MM.1S (cell line): ENCODE measurements around the gene CSNK2A3.

Experiments used
- DNase-seq: peaks from one replicate; pipeline ENCODE4 v3.0.0-alpha.2; 2015
- H2AFZ ChIP-seq: fragments of 300-600 bp; sonication (generic); 2 replicates; pipeline ENCODE4 v1.6.0; 2016; ENCODE audit warnings: antibody characterized with exemption, low read length
- H3F3A ChIP-seq: fragments of 300-600 bp; sonication (generic); 2 replicates; pipeline ENCODE4 v1.6.1; 2016; ENCODE audit warnings: mild to moderate bottlenecking, antibody characterized with exemption, low read length, moderate library complexity, mixed read lengths; ENCODE audit not compliant: insufficient read depth
- H3K27ac ChIP-seq: fragments of 300-600 bp; sonication (generic); 2 replicates; pipeline ENCODE4 v1.5.1; 2016; ENCODE audit warnings: mild to moderate bottlenecking, low read length
- H3K27me3 ChIP-seq: fragments of 300-600 bp; sonication (generic); replicated peaks from 2 replicates; pipeline ENCODE4 v1.6.0; 2016; ENCODE audit warnings: low read length; ENCODE audit not compliant: insufficient read depth
- H3K36me3 ChIP-seq: fragments of 300-600 bp; sonication (generic); replicated peaks from 2 replicates; pipeline ENCODE4 v1.6.1; 2016; ENCODE audit warnings: mild to moderate bottlenecking, low read length, mixed read lengths; ENCODE audit not compliant: insufficient read depth
- H3K4me1 ChIP-seq: fragments of 300-600 bp; sonication (generic); 2 replicates; pipeline ENCODE4 v1.6.1; 2016; ENCODE audit warnings: low read length, mixed read lengths
- H3K4me2 ChIP-seq: fragments of 300-600 bp; sonication (generic); 2 replicates; pipeline ENCODE4 v1.6.0; 2016; ENCODE audit warnings: low read depth, low read length
- H3K4me3 ChIP-seq: fragments of 300-600 bp; sonication (generic); 2 replicates; pipeline ENCODE4 v1.5.1; 2016; ENCODE audit warnings: low read length, mixed read lengths
- H3K79me2 ChIP-seq: fragments of 300-600 bp; sonication (generic); 2 replicates; pipeline ENCODE4 v1.6.1; 2016; ENCODE audit warnings: mixed run types, low read length, mixed read lengths
- H3K9ac ChIP-seq: fragments of 300-600 bp; sonication (generic); 2 replicates; pipeline ENCODE4 v1.6.1; 2016; ENCODE audit warnings: low read length, mixed read lengths
- H3K9me2 ChIP-seq: fragments of 300-600 bp; sonication (generic); replicated peaks from 2 replicates; pipeline ENCODE4 v1.6.1; 2016; ENCODE audit warnings: mild to moderate bottlenecking, low read length, mixed read lengths; ENCODE audit not compliant: insufficient read depth
- H3K9me3 ChIP-seq: fragments of 300-600 bp; sonication (generic); replicated peaks from 2 replicates; pipeline ENCODE4 v1.6.1; 2016; ENCODE audit warnings: mild to moderate bottlenecking, low read length, mixed read lengths; ENCODE audit not compliant: insufficient read depth
- H4K20me1 ChIP-seq: fragments of 300-600 bp; sonication (generic); 2 replicates; pipeline ENCODE4 v1.6.1; 2016; ENCODE audit warnings: mild to moderate bottlenecking, low read length, moderate library complexity, mixed read lengths; ENCODE audit not compliant: insufficient read depth
- EZH2 ChIP-seq: fragments of 300-600 bp; sonication (generic); optimal IDR thresholded peaks from 2 replicates; pipeline ENCODE3; 2017; ENCODE audit warnings: low read depth, mild to moderate bottlenecking, antibody characterized with exemption, low read length, mixed read lengths
- EZH2phosphoT487 ChIP-seq: fragments of 300-600 bp; sonication (generic); IDR thresholded peaks from 2 replicates; pipeline ENCODE4 v1.6.1; 2018; ENCODE audit warnings: antibody characterized with exemption, low read length
- TF ChIP-seq, protein P1 (sequence below): fragments of 300-600 bp; sonication (generic); IDR thresholded peaks from 2 replicates; pipeline ENCODE4 v1.5.1; 2016; ENCODE audit warnings: antibody characterized with exemption, low read length, mixed read lengths

CSNK2A3 gene

GRCh38 chr11:11370962-11371303 lies 17.9 kb upstream of the CSNK2A3 start:
- no peak overlapping the region for H3K9ac ChIP-seq
- no peaks in the 10 kb centered on the region for H3K27me3 ChIP-seq
- no peak overlapping the region for H3K4me2 ChIP-seq
- H4K20me1 ChIP-seq = no peaks in the 10 kb centered on the region
- no peaks in the 10 kb centered on the region for H3K9me3 ChIP-seq
- no peak overlapping the region for H3K27ac ChIP-seq
- no peaks in the 10 kb centered on the region for H3K4me1 ChIP-seq
- H3K4me3 ChIP-seq = no peak overlapping the region
- no peaks in the 10 kb centered on the region for H3F3A ChIP-seq
- no peaks in the 10 kb centered on the region for H3K9me2 ChIP-seq
- no peaks in the 10 kb centered on the region for H3K79me2 ChIP-seq
- DNase-seq = no peak
- H3K36me3 ChIP-seq = no peaks in the 10 kb centered on the region
- H2AFZ ChIP-seq = no peak overlapping the region
- TF ChIP-seq EZH2 (no peak), EZH2phosphoT487 (no peak)
- TF ChIP-seq, protein P1, sequence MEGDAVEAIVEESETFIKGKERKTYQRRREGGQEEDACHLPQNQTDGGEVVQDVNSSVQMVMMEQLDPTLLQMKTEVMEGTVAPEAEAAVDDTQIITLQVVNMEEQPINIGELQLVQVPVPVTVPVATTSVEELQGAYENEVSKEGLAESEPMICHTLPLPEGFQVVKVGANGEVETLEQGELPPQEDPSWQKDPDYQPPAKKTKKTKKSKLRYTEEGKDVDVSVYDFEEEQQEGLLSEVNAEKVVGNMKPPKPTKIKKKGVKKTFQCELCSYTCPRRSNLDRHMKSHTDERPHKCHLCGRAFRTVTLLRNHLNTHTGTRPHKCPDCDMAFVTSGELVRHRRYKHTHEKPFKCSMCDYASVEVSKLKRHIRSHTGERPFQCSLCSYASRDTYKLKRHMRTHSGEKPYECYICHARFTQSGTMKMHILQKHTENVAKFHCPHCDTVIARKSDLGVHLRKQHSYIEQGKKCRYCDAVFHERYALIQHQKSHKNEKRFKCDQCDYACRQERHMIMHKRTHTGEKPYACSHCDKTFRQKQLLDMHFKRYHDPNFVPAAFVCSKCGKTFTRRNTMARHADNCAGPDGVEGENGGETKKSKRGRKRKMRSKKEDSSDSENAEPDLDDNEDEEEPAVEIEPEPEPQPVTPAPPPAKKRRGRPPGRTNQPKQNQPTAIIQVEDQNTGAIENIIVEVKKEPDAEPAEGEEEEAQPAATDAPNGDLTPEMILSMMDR = no peak

DNA sequence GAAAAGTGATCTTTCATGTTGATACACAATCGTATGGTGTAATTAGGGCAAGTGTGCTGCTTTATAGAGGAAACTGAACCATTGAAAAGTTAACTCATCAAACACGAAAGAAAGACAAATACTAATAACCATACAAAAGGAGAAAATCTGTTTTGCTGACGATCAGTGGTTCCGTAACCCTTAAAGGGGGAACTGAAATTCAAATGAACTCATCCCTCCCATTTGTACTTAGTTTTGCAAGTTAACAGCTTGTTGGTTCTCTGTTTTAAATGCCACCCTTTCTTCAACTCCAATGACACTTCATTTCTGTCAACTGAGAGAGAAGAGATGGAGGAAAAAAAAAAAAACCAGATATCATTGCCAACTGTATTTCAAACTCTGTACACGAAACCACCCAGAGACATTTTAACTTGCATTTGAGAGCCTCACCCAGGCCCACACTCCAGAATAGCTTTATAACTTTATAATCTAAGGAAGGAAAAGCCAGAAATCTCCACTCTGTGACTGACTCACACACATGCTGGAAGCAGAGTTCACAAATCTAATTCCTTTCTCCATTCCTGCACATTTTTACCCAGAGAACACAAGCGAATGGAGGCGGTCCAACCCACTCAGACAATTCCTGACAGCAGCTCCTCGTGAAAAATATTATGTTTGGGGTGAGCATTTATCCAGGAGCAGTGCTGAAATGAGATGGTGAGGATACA lies 17.4 kb upstream of the CSNK2A3 start:
- Histone ChIP-seq H3K36me3 (no peaks in the 10 kb centered on the region), H2AFZ (no peak overlapping the region), H3K9ac (no peak overlapping the region), H3K4me1 (no peaks in the 10 kb centered on the region), H3K4me2 (no peak overlapping the region), H3K79me2 (no peaks in the 10 kb centered on the region), H3K4me3 (no peak overlapping the region), H3K27ac (no peak overlapping the region), H3K9me2 (no peaks in the 10 kb centered on the region), H4K20me1 (no peaks in the 10 kb centered on the region), H3K9me3 (no peaks in the 10 kb centered on the region), H3K27me3 (no peaks in the 10 kb centered on the region), H3F3A (no peaks in the 10 kb centered on the region)
- DNase-seq = no peak
- no peak for TF ChIP-seq EZH2phosphoT487
- TF ChIP-seq, protein P1 = no peak
- no peak for TF ChIP-seq EZH2

DNA sequence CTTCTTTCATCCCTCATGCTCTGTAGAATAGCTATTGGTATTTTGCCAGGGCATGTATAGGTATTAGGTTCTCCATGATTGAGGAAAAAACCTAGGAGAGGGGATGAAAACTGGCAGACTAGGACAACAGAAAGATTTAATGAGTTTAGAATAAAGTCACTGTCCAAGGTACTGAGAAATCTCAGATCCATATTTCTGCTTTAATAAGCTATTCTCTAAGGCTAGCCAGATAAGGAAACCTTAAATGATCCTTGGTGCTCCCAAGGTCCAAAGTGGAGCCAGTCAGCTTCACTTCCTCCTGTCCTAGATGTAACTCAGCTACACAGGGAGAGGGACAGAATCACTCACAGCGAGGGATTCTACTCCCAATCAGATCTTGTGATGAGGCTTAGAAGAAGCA lies 13.7 kb upstream of the CSNK2A3 start:
- H3K4me2 ChIP-seq = no peak overlapping the region
- no peak for DNase-seq

More for the DNA sequence above, 13.7 kb upstream of the CSNK2A3 start:
- Histone ChIP-seq H3F3A (no peaks in the 10 kb centered on the region), H3K9me3 (no peaks in the 10 kb centered on the region), H3K79me2 (no peaks in the 10 kb centered on the region), H3K4me3 (no peak overlapping the region), H3K9me2 (no peaks in the 10 kb centered on the region), H3K4me1 (no peaks in the 10 kb centered on the region), H3K36me3 (no peaks in the 10 kb centered on the region), H3K9ac (no peak overlapping the region), H4K20me1 (no peaks in the 10 kb centered on the region), H2AFZ (no peak overlapping the region), H3K27ac (no peak overlapping the region), H3K27me3 (no peaks in the 10 kb centered on the region)
- TF ChIP-seq, protein P1 = no peak
- TF ChIP-seq EZH2 (no peak), EZH2phosphoT487 (no peak)
